Prostate gland (tissue), 2 donors: ENCODE results near the gene UIMC1. TPM values are rescaled to one million over a fixed set of nuclear protein-coding genes. Genes with fewer than 3 reads are reported as not detected.

ENCODE experiments used
- DNase-seq: peaks from one replicate; pipeline ENCODE4 v3.0.0-alpha.2; 2019; ENCODE audit warnings: low spot score
- H3K27ac ChIP-seq, 2 donors: fragments of 200-600 bp; sonication (generic); 2 replicates each; pipeline ENCODE4 v1.5.1; 2017 to 2019
- H3K27me3 ChIP-seq: fragments of 200-600 bp; sonication (generic); replicated peaks from 2 replicates; pipeline ENCODE4 v1.5.1; 2019; ENCODE audit not compliant: insufficient read depth
- H3K36me3 ChIP-seq, 2 donors: fragments of 200-600 bp; sonication (generic); 1 replicate in 1 of 2; 2 replicates in 1 of 2; pipeline versions ENCODE4 v1.5.1 to v1.8.1; 2017 to 2019
- H3K4me1 ChIP-seq: fragments of 200-600 bp; sonication (generic); replicated peaks from 2 replicates; pipeline ENCODE4 v1.5.1; 2019
- H3K4me3 ChIP-seq, 2 donors: fragments of 200-600 bp; sonication (generic); 2 replicates each; pipeline ENCODE4 v1.5.1; 2017 to 2019
- H3K9me3 ChIP-seq: fragments of 200-600 bp; sonication (generic); 2 replicates; pipeline ENCODE4 v1.5.1; 2017
- POLR2A ChIP-seq: fragments of 450-650 bp; IDR thresholded peaks from one replicate; pipeline ENCODE4 v1.6.1; 2016; ENCODE audit warnings: antibody characterized with exemption, mild to moderate bottlenecking
- POLR2AphosphoS5 ChIP-seq: sonication (generic); formaldehyde crosslinking; IDR thresholded peaks from one replicate; pipeline ENCODE4 v1.6.1; 2017; ENCODE audit warnings: antibody characterized with exemption
- WGBS: methylation state at CpG from one replicate; pipeline ENCODE4 v1.1.5; 2018; 5-methylcytosine and 5-hydroxymethylcytosine counted together
- intact Hi-C: fragments of 100-400 bp; cut with DNase I; formaldehyde crosslinking; loops from one replicate; pipeline ENCODE4 v1.14.2; 2022
- total RNA-seq, 2 donors: library from RNA; depleted of rRNA; stranded (reverse); fragments of >200 nt; gene quantifications; one replicate each; pipeline ENCODE4 v1.1.0, GENCODE V29; 2016
- TF ChIP-seq, protein P1 (sequence below), 4 experiments: fragments of 200-600 bp in 2 of 4; fragments of 450-650 bp in 2 of 4; sonication (generic) in 2 of 4; IDR thresholded peaks; 1 replicate in 3 of 4; 2 replicates in 1 of 4; pipeline ENCODE4 v1.5.1; 2016 to 2019; ENCODE audit warnings: antibody characterized with exemption in 4 of 4, mild to moderate bottlenecking in 2 of 4, moderate library complexity in 2 of 4

UIMC1 gene
- total RNA-seq, 2 donors from 2014 or later = 29.3 to 38.3 TPM

DNA sequence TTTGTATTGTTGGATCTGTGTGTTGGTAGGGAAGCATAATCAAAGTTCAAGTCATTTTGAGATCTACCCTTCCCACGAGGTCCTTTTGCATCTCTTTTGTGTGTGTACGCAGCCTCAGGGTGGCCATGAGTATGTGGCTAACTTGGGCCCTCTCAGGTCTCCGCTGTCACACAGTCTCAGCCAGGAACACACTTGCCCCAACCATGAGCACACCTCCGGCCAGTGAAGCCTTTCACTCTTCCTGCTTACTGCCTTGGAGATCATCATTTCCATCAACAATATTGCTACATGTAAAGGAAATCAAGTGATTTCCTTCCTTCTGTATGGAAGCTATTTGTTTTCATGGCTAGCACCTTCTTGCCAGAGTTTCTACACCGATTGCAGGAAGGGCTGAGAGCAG, 29.9 kb upstream of the UIMC1 start:
- no peaks in the 10 kb centered on the region for H3K4me1 ChIP-seq
- H3K27me3 ChIP-seq = no peaks in the 10 kb centered on the region
- H3K36me3 ChIP-seq = no peaks in the 10 kb centered on the region
- WGBS = 78% methylated on average over 5 of the region's 5 CpGs
- DNase-seq = no peak
- intact Hi-C loops = no loop called here
- no peak for TF ChIP-seq POLR2A
- no peak for TF ChIP-seq POLR2AphosphoS5
- no peaks in the 10 kb centered on the region for H3K9me3 ChIP-seq
- no peak overlapping the region for H3K4me3 ChIP-seq
- H3K27ac ChIP-seq = no peak overlapping the region

DNA sequence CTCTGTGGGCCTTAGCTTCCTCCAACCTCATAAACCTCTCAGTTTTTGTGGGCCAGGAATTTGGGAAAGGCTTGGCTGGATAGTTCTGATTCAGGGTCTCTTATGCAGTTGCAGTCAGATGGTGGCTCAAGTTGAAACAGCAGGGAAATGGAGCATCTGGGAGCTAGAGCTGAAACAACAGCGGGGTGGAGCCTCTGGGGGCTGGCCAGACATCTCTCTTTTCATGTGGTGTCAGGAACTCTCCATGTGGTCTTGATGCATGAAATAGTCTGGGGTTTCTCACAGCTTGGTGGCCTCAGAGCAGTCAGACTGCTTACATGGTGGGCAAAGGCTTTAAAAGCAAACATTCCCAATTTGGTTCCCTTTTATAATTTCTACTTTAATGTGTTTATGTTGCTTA, 29.4 kb upstream of the UIMC1 start:
- H3K27ac ChIP-seq = no peak overlapping the region
- WGBS = 68% methylated on average over 1 of the region's 1 CpG
- H3K36me3 ChIP-seq = no peaks in the 10 kb centered on the region
- DNase-seq = no peak
- no peaks in the 10 kb centered on the region for H3K4me1 ChIP-seq
- TF ChIP-seq POLR2AphosphoS5 (no peak), POLR2A (no peak)
- TF ChIP-seq, protein P1, sequence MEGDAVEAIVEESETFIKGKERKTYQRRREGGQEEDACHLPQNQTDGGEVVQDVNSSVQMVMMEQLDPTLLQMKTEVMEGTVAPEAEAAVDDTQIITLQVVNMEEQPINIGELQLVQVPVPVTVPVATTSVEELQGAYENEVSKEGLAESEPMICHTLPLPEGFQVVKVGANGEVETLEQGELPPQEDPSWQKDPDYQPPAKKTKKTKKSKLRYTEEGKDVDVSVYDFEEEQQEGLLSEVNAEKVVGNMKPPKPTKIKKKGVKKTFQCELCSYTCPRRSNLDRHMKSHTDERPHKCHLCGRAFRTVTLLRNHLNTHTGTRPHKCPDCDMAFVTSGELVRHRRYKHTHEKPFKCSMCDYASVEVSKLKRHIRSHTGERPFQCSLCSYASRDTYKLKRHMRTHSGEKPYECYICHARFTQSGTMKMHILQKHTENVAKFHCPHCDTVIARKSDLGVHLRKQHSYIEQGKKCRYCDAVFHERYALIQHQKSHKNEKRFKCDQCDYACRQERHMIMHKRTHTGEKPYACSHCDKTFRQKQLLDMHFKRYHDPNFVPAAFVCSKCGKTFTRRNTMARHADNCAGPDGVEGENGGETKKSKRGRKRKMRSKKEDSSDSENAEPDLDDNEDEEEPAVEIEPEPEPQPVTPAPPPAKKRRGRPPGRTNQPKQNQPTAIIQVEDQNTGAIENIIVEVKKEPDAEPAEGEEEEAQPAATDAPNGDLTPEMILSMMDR (IDR thresholded peaks at IDR 0.05) = no peak
- H3K27me3 ChIP-seq = no peaks in the 10 kb centered on the region
- no peak overlapping the region for H3K4me3 ChIP-seq
- intact Hi-C loops = no loop called here
- no peaks in the 10 kb centered on the region for H3K9me3 ChIP-seq

DNA sequence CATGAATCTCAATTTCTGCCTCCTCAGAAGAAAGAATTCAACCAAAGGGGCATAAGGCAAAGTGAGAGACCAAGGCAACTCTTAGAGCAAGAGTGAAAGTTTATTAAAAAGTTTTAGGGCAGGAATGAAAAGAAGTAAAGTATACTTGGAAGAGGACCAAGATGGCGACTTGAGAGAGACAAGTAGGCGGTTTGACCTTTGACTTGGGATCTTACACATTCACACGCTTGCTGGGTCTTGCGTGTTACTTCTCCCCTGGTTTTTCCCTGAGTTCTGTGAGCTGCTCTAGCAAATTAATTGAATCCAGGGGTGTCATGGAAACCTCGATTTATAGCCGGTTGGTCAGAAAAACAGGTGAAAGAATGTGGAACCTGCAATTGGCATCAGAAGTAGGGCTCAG, 22.9 kb upstream of the UIMC1 start:
- WGBS = 97% methylated on average over 6 of the region's 6 CpGs
- no peaks in the 10 kb centered on the region for H3K36me3 ChIP-seq
- TF ChIP-seq, protein P1 (IDR thresholded peaks at IDR 0.05) = no peak
- TF ChIP-seq POLR2A (no peak), POLR2AphosphoS5 (no peak)
- no peaks in the 10 kb centered on the region for H3K9me3 ChIP-seq
- H3K4me1 ChIP-seq = no peaks in the 10 kb centered on the region
- no peak for DNase-seq
- no peaks in the 10 kb centered on the region for H3K27me3 ChIP-seq
- H3K27ac ChIP-seq = no peak overlapping the region
- no peak overlapping the region for H3K4me3 ChIP-seq
- intact Hi-C loops = no loop called here

DNA sequence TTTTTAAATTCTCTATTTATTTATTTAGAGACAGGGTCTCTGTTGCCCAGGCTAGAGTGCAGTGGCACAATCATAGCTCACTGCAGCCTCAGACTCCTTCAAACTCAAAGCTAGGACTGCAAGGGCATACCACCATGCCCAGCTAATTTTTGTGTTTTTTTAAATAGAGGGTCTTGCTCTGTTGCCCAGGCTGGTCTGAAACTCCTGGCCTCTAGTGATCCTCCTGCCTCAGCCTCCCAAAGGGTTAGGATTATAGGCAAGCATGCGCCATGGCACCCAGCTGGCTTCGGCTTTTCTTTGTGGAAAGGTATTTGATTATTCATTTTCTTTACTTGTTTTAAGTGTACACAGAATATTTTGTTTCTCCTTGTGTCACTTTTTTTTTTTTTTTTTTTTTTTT, 21.1 kb upstream of the UIMC1 start:
- intact Hi-C loops = no loop called here
- no peaks in the 10 kb centered on the region for H3K4me1 ChIP-seq
- H3K27me3 ChIP-seq = no peaks in the 10 kb centered on the region
- H3K27ac ChIP-seq = no peak overlapping the region
- no peaks in the 10 kb centered on the region for H3K36me3 ChIP-seq
- no peak for DNase-seq
- no peaks in the 10 kb centered on the region for H3K9me3 ChIP-seq
- WGBS = 100% methylated on average over 2 of the region's 2 CpGs
- no peak overlapping the region for H3K4me3 ChIP-seq
- no peak for TF ChIP-seq POLR2A
- TF ChIP-seq, protein P1 (IDR thresholded peaks at IDR 0.05) = no peak

DNA sequence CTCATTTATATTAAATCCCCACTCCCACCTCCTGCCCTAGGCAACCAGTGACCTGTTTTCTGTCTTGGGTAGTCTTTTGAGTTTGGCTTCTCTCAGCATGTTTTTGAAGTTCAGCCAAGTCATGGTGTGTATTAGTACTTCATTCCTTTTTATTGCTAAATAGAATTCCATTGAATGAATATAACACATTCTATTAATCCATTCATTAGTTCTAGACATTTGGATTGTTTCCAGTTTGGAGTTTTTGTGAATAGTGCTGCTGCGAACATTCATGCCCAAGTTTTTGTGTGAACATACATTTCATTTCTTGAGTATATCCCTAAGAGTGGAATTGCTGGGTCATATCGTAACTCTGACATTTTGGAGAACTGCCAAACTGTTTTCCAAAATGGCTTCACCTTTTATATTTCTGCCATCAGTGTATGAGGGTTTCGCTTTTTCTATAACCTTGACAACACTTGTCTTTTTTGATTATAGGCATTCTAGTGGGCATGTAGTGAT, 18.6 kb upstream of the UIMC1 start:
- H3K9me3 ChIP-seq = no peaks in the 10 kb centered on the region
- intact Hi-C loops = no loop called here
- H3K4me3 ChIP-seq = no peak overlapping the region
- H3K27me3 ChIP-seq = no peaks in the 10 kb centered on the region
- TF ChIP-seq POLR2A (no peak), POLR2AphosphoS5 (no peak)
- TF ChIP-seq, protein P1 (IDR thresholded peaks at IDR 0.05) = no peak
- WGBS = 75% methylated on average over 3 of the region's 3 CpGs
- no peaks in the 10 kb centered on the region for H3K4me1 ChIP-seq
- no peaks in the 10 kb centered on the region for H3K36me3 ChIP-seq
- DNase-seq = no peak
- H3K27ac ChIP-seq = no peak overlapping the region
